NCI-H82 treated with DMSO at 0.1 percent for 48 hours (cell line): ENCODE measurements around the gene CNOT2.
"Not testable (repeated sequence)": the region's sequence is repeated elsewhere in the genome, so short reads cannot be mapped to it uniquely, and the experiment has no call there.

Experiments used
- DNase-seq: peaks from one replicate; lab custom pipeline; 2025; ENCODE audit not compliant: unreplicated experiment; lab: John Stamatoyannopoulos, UW

The CNOT2 gene

GRCh38 chr12:70364695-70365397 lies 121.6 kb downstream of the CNOT2 start:
- no peak for DNase-seq

- DNase-seq: no peak
Measured at GRCh38 chr12:70365398-70365647, 122.1 kb downstream of the CNOT2 start.

GRCh38 chr12:70365648-70366518 lies 122.7 kb downstream of the CNOT2 start, which contains the start of gene KCNMB4:
Gene KCNMB4 (plus strand): TSS chr12:70366290. CDS start chr12:70366735, 445 bp downstream.
- peak; percentile 37 for DNase-seq

GRCh38 chr12:70366581-70367257 lies 123.5 kb downstream of the CNOT2 start:
- DNase-seq: no peak

GRCh38 chr12:70367258-70368141 lies 124.3 kb downstream of the CNOT2 start:
- no peak for DNase-seq

GRCh38 chr12:70372881-70373280 lies 129.6 kb downstream of the CNOT2 start:
- DNase-seq: no peak

GRCh38 chr12:70379846-70380245 lies 136.6 kb downstream of the CNOT2 start:
- DNase-seq: no peak

GRCh38 chr12:70383484-70383883 lies 140.3 kb downstream of the CNOT2 start:
- DNase-seq: no peak

GRCh38 chr12:70383886-70384285 lies 140.7 kb downstream of the CNOT2 start:
- no peak for DNase-seq

GRCh38 chr12:70386771-70387170 lies 143.5 kb downstream of the CNOT2 start:
- no peak for DNase-seq

GRCh38 chr12:70389678-70390077 lies 146.4 kb downstream of the CNOT2 start:
- DNase-seq: no peak

GRCh38 chr12:70392631-70393030 lies 149.4 kb downstream of the CNOT2 start:
- not testable (repeated sequence) for DNase-seq

GRCh38 chr12:70393787-70394499 lies 150.7 kb downstream of the CNOT2 start:
- no peak for DNase-seq

GRCh38 chr12:70398002-70398401 lies 154.8 kb downstream of the CNOT2 start:
- DNase-seq: no peak

- no peak for DNase-seq
Measured at GRCh38 chr12:70398862-70399261, 155.6 kb downstream of the CNOT2 start.

- no peak for DNase-seq
Measured at GRCh38 chr12:70399311-70399710, 156.1 kb downstream of the CNOT2 start.

GRCh38 chr12:70400124-70400523 lies 156.9 kb downstream of the CNOT2 start:
- DNase-seq: no peak

- DNase-seq: no peak
Measured at GRCh38 chr12:70402597-70402996, 159.4 kb downstream of the CNOT2 start.

GRCh38 chr12:70403826-70404225 lies 160.6 kb downstream of the CNOT2 start:
- DNase-seq: no peak
